ENCODE measurements around the gene ZNF77. TPM values are rescaled to one million over a fixed set of nuclear protein-coding genes. Genes with fewer than 3 reads are reported as not detected.
"Not testable (repeated sequence)": the region's sequence is repeated elsewhere in the genome, so short reads cannot be mapped to it uniquely, and the experiment has no call there.

The ZNF77 gene
- total RNA-seq, 2 experiments from 2014 or later = 4.0 to 4.2 TPM

GRCh38 chr19:2978772-2979171 is 34.0 kb upstream of the ZNF77 start:
- H3K27me3 Mint-ChIP-seq = peaks cover 16% of the 10 kb centered on the region
- peaks cover 21% of the 10 kb centered on the region for H3K4me1 Mint-ChIP-seq
- DNase-seq = no peak
- ChIA-PET POLR2A (interaction anchor here (2.4 kb wide), 1 partner anchor 8 kb away, joined by 8 read pairs; no protein-coding TSS in a partner anchor), CTCF (no interaction called here)
- no peaks in the 10 kb centered on the region for H3K36me3 Mint-ChIP-seq (ENCODE audit: low read depth)
- no peak overlapping the region for H3K4me3 Mint-ChIP-seq
- H3K27ac Mint-ChIP-seq = no peak overlapping the region
- H3K9me3 Mint-ChIP-seq = no peaks in the 10 kb centered on the region

DNA sequence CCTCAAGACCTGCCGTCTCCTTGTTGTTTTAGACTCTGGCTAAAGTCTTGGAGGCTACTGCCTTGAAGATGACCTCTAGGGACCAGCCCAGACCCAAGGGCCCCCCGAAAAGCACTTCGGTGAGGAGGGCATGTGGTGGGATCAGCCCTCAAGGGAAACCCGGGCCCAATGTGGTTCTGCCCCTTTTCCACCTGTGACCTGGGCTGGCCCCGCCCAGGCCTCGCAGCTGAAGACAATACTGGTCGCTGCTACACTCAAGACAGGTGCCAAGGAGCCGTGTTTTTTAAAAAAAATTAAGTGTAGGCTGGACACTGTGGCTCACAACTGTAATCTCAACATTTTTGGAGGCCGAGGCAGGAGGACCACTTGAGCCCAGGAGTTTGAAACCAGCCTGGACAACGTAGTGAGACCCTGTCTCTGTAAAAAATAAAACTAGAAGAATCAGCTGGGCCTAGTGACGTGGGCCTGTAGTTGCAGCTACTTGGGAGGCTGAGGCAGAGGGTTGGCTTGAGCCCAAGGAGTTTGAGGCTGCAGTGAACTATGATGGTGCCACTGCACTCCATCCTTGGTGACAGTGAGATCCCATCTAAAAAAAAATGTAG is 33.5 kb upstream of the ZNF77 start:
- Mint-ChIP-seq H3K27ac (no peak overlapping the region), H3K27me3 (peaks cover 12% of the 10 kb centered on the region), H3K4me3 (peak overlapping the region; percentile 90), H3K36me3 (ENCODE audit: low read depth) (no peaks in the 10 kb centered on the region), H3K4me1 (peaks cover 21% of the 10 kb centered on the region), H3K9me3 (no peaks in the 10 kb centered on the region)
- CTCF ChIA-PET = interaction anchor here (1.0 to 3.4 kb wide), 4 partner anchors 27 to 148 kb away, joined by 3 to 19 read pairs (median 11); no protein-coding TSS in a partner anchor
- no peak for DNase-seq
- POLR2A ChIA-PET = interaction anchor here (0.9 to 2.6 kb wide), 3 partner anchors 8 to 66 kb away, joined by 3 to 14 read pairs (median 8); no protein-coding TSS in a partner anchor

DNA sequence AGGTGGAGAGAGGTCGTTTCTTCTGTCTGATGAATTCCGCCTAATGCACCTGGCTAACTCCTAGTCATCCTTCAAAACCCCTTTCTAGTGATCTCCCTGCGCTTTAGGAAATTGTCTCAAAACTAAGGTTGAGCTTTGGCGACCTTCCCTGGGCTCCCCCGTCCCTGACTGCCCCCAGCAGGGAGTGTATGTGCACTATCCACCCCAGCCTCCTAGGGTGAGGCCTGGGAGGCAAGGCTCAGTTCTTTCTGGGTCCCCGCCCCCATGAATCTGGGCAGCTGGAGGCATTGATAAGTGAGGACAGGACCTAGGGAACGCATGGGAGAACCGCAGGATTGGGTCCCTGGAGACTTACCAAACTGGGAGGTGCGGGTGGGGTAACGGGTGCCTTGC is 33.0 kb upstream of the ZNF77 start:
- CTCF ChIA-PET = interaction anchor here (1.0 to 3.4 kb wide), 6 partner anchors 15 to 148 kb away, joined by 3 to 19 read pairs (median 8); no protein-coding TSS in a partner anchor
- Mint-ChIP-seq H3K9me3 (no peaks in the 10 kb centered on the region), H3K27ac (no peak overlapping the region), H3K4me3 (peak overlapping the region; percentile 90), H3K36me3 (ENCODE audit: low read depth) (no peaks in the 10 kb centered on the region), H3K4me1 (peaks cover 21% of the 10 kb centered on the region), H3K27me3 (peaks cover 9% of the 10 kb centered on the region)
- POLR2A ChIA-PET = interaction anchor here (0.9 to 2.6 kb wide), 3 partner anchors 9 to 65 kb away, joined by 3 to 14 read pairs (median 8); no protein-coding TSS in a partner anchor
- DNase-seq = no peak

DNA sequence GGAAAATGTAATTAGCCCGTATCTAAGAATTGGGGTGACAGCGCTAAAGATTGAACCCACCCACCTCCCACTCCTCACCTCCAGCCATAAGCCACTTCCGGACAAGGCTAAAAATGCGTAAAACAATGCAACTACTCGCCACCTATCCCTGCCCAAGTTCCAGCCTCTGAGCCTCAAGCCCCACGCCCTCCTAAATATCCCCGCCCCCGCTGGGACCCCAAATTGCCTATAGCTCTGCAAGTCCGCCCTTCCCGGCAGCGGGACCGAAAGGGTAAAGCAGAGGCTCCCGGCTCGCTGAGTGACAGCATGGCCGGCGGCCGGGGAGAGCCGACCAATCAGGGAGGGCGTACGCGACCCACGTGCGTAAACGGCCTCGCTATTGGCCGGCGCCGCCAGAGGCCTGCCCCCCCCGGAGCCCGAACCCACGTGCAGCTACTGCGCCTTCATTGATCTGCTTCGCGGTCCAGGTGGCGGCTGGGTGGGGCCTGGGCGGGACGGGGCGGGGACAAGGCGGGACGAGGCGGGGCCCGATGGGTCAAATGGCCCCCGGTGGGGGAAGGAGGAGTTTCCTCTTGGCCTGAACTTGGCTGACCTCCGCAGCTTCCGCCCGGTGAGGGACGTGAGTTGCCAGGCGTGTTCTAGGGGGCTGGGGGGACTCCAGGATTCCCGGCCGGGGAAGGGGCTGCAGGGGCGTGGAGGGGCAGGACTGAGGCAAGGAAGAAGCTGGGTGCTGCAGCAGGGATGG is 32.4 kb upstream of the ZNF77 start, which contains the start of gene TLE6:
TSS of gene TLE6 (plus strand) at position 564 of the 745 bp plus-strand sequence. CDS start 670 bp downstream, outside the sequence.
- Mint-ChIP-seq H3K4me3 (peak within 1 kb of the TSS; percentile 90), H3K4me1 (peaks cover 21% of the 10 kb centered on the region), H3K27ac (peak within 1 kb of the TSS; percentile 74), H3K36me3 (ENCODE audit: low read depth) (no peaks in the 10 kb centered on the region), H3K27me3 (peaks cover 9% of the 10 kb centered on the region), H3K9me3 (no peaks in the 10 kb centered on the region)
- CTCF ChIA-PET = interaction anchor here (1.0 to 3.4 kb wide), 6 partner anchors 15 to 149 kb away, joined by 3 to 19 read pairs (median 8); no protein-coding TSS in a partner anchor
- DNase-seq = peak; percentile 96
- POLR2A ChIA-PET = interaction anchor here (0.6 to 2.6 kb wide), 5 partner anchors 9 to 202 kb away, joined by 3 to 14 read pairs (median 4); no protein-coding TSS in a partner anchor

GRCh38 chr19:2976609-2977000 is 31.8 kb upstream of the ZNF77 start:
- no peak for DNase-seq
- Mint-ChIP-seq H3K4me1 (peaks cover 21% of the 10 kb centered on the region), H3K27me3 (peaks cover 5% of the 10 kb centered on the region), H3K27ac (peak overlapping the region; percentile 74), H3K4me3 (peak overlapping the region; percentile 90), H3K36me3 (ENCODE audit: low read depth) (no peaks in the 10 kb centered on the region), H3K9me3 (no peaks in the 10 kb centered on the region)
- POLR2A ChIA-PET = interaction anchor here (0.6 to 2.6 kb wide), 4 partner anchors 10 to 203 kb away, joined by 3 to 14 read pairs (median 6); no protein-coding TSS in a partner anchor
- CTCF ChIA-PET = interaction anchor here (1.0 to 3.4 kb wide), 6 partner anchors 14 to 132 kb away, joined by 4 to 19 read pairs (median 8); no protein-coding TSS in a partner anchor

DNA sequence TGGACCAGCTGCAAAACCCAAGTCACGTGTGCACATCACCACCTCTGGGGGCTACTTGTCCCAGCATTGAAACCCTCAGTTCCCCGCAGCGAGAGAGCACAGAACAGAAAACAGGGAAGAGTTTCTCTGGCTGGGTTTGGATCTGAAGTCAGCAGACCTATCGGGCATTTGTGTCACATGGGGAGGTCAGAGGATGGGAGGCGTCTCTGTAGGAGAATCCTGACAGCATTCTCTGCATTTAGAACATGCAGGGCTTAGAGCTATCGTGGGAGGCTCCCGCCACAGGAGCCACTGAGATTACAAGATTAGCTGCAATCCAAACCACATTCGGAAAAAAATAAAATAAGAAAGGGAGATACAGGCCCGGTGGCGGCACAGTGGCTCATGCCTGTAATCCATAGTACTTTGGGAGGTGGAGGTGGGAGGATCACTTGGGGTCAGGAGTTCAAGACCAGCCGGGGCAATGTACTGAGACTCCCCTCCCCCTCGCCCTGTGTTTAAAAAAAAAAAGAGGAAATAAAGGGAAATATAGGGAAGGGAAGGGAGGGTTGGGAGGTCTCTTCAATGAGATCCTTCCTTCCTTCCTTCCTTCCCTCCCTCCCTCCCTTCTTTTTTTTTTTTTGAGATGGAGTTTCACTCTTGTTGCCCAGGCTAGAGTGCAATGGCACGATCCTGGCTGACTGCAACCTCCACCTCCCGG is 29.7 kb upstream of the ZNF77 start:
- Mint-ChIP-seq H3K27ac (no peak overlapping the region), H3K4me3 (no peak overlapping the region), H3K4me1 (peaks cover 21% of the 10 kb centered on the region), H3K9me3 (no peaks in the 10 kb centered on the region), H3K27me3 (peaks cover 5% of the 10 kb centered on the region), H3K36me3 (ENCODE audit: low read depth) (no peaks in the 10 kb centered on the region)
- ChIA-PET POLR2A (interaction anchor here (0.8 to 1.6 kb wide), 2 partner anchors 12 to 49 kb away, joined by 4 read pairs; no protein-coding TSS in a partner anchor), CTCF (interaction anchor here (0.7 to 1.3 kb wide), 2 partner anchors 12 to 24 kb away, joined by 3 to 4 read pairs; no protein-coding TSS in a partner anchor)
- DNase-seq = peak; percentile 22

GRCh38 chr19:2973229-2973628 is 28.5 kb upstream of the ZNF77 start:
- DNase-seq = no peak
- Mint-ChIP-seq H3K4me1 (peaks cover 21% of the 10 kb centered on the region), H3K4me3 (no peak overlapping the region), H3K27ac (no peak overlapping the region), H3K36me3 (ENCODE audit: low read depth) (no peaks in the 10 kb centered on the region), H3K9me3 (no peaks in the 10 kb centered on the region), H3K27me3 (peaks cover 5% of the 10 kb centered on the region)
- POLR2A ChIA-PET = no interaction called here
- CTCF ChIA-PET = interaction anchor here (0.9 to 1.3 kb wide), 2 partner anchors 10 to 22 kb away, joined by 3 to 4 read pairs; no protein-coding TSS in a partner anchor

GRCh38 chr19:2970201-2970835 is 25.5 kb upstream of the ZNF77 start:
- DNase-seq = no peak
- POLR2A ChIA-PET = no interaction called here
- no peak overlapping the region for H3K27ac Mint-ChIP-seq

GRCh38 chr19:2969104-2969504 is 24.3 kb upstream of the ZNF77 start:
- CTCF ChIA-PET = interaction anchor here (2.5 kb wide), 1 partner anchor 135 kb away, joined by 9 read pairs; no protein-coding TSS in a partner anchor
- H3K36me3 Mint-ChIP-seq (ENCODE audit: low read depth) = no peaks in the 10 kb centered on the region

More at GRCh38 chr19:2970201-2970835, 25.5 kb upstream of the ZNF77 start:
- H3K9me3 Mint-ChIP-seq = no peaks in the 10 kb centered on the region
- H3K36me3 Mint-ChIP-seq (ENCODE audit: low read depth) = no peaks in the 10 kb centered on the region
- CTCF ChIA-PET = interaction anchor here (0.6 to 1.1 kb wide), 4 partner anchors 8 to 515 kb away, joined by 3 to 4 read pairs (median 4); no protein-coding TSS in a partner anchor
- H3K27me3 Mint-ChIP-seq = peaks cover 5% of the 10 kb centered on the region
- peaks cover 5% of the 10 kb centered on the region for H3K4me1 Mint-ChIP-seq
- H3K4me3 Mint-ChIP-seq = no peak overlapping the region

DNA sequence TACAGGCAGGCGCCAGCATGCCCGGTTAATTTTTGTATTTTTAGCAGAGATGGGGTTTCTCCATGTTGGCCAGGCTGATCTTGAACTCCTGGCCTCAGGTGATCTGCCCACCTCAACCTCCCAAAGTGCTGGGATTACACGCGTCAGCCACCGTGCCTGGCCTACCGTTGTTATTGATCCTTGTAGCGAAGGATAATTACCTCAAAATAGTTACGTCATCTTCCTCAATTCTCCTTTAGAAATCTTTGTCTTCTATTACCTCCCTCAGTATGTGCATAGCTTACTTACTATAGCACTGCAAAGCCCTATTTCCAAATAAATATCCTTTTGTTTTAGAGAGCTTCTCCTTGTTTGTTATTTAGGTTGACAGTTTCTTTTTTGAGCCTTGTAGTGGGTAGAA is 23.2 kb upstream of the ZNF77 start:
- H3K27me3 Mint-ChIP-seq = no peaks in the 10 kb centered on the region
- POLR2A ChIA-PET = no interaction called here
- no peak overlapping the region for H3K4me3 Mint-ChIP-seq
- DNase-seq = no peak
- no peaks in the 10 kb centered on the region for H3K36me3 Mint-ChIP-seq (ENCODE audit: low read depth)
- no peak overlapping the region for H3K27ac Mint-ChIP-seq
- H3K9me3 Mint-ChIP-seq = no peaks in the 10 kb centered on the region
- no peaks in the 10 kb centered on the region for H3K4me1 Mint-ChIP-seq
- CTCF ChIA-PET = interaction anchor here (0.6 to 2.5 kb wide), 2 partner anchors 136 to 190 kb away, joined by 3 to 9 read pairs; no protein-coding TSS in a partner anchor

More at GRCh38 chr19:2969104-2969504, 24.3 kb upstream of the ZNF77 start:
- POLR2A ChIA-PET = no interaction called here
- H3K27me3 Mint-ChIP-seq = no peaks in the 10 kb centered on the region
- H3K4me3 Mint-ChIP-seq = no peak overlapping the region
- no peak for DNase-seq
- no peaks in the 10 kb centered on the region for H3K9me3 Mint-ChIP-seq
- no peak overlapping the region for H3K27ac Mint-ChIP-seq
- no peaks in the 10 kb centered on the region for H3K4me1 Mint-ChIP-seq

- Mint-ChIP-seq H3K36me3 (ENCODE audit: low read depth) (no peaks in the 10 kb centered on the region), H3K27me3 (no peaks in the 10 kb centered on the region), H3K27ac (no peak overlapping the region), H3K9me3 (no peaks in the 10 kb centered on the region), H3K4me1 (peaks cover 5% of the 10 kb centered on the region), H3K4me3 (no peak overlapping the region)
- ChIA-PET CTCF (interaction anchor here (0.8 to 7.4 kb wide), 4 partner anchors 10 to 340 kb away, joined by 3 to 60 read pairs (median 3); no protein-coding TSS in a partner anchor), POLR2A (no interaction called here)
- no peak for DNase-seq
Observed at GRCh38 chr19:2964874-2965273, 20.1 kb upstream of the ZNF77 start.

GRCh38 chr19:2963631-2964030 is 18.9 kb upstream of the ZNF77 start:
- POLR2A ChIA-PET = interaction anchor here (1.5 kb wide), 1 partner anchor 13 kb away, joined by 7 read pairs; no protein-coding TSS in a partner anchor
- not testable (repeated sequence) for DNase-seq; H3K27me3 Mint-ChIP-seq; H3K27ac Mint-ChIP-seq; H3K9me3 Mint-ChIP-seq; H3K4me3 Mint-ChIP-seq; H3K36me3 Mint-ChIP-seq (ENCODE audit: low read depth); H3K4me1 Mint-ChIP-seq
- CTCF ChIA-PET = interaction anchor here (0.6 to 7.4 kb wide), 8 partner anchors 9 to 201 kb away, joined by 3 to 60 read pairs (median 5); no protein-coding TSS in a partner anchor
